Chondrocyte (in vitro differentiated cells): ENCODE results near the gene SULF2. TPM values are rescaled to one million over a fixed set of nuclear protein-coding genes. Genes with fewer than 3 reads are reported as not detected.

Experiments used
- DNase-seq: peaks from one replicate; pipeline ENCODE4 v3.0.0; 2021; ENCODE audit warnings: mixed read lengths, low spot score
- H3K27ac Mint-ChIP-seq: one replicate; pipeline ENCODE4 v1.8.0; 2021; ENCODE audit warnings: mild to moderate bottlenecking, moderate library complexity, mixed read lengths; ENCODE audit not compliant: unreplicated experiment
- H3K27me3 Mint-ChIP-seq: 2 replicates; pipeline ENCODE4 v1.8.0; 2021; ENCODE audit warnings: low read depth, mixed read lengths
- H3K36me3 Mint-ChIP-seq: 2 replicates; pipeline ENCODE4 v1.8.0; 2021; ENCODE audit warnings: low read depth, mixed read lengths
- H3K4me1 Mint-ChIP-seq: 2 replicates; pipeline ENCODE4 v1.8.0; 2021; ENCODE audit warnings: low read depth, mild to moderate bottlenecking, mixed read lengths
- H3K4me3 Mint-ChIP-seq: one replicate; pipeline ENCODE4 v1.8.0; 2021; ENCODE audit warnings: mild to moderate bottlenecking, moderate library complexity, mixed read lengths; ENCODE audit not compliant: unreplicated experiment
- H3K9me3 Mint-ChIP-seq: 2 replicates; pipeline ENCODE4 v1.8.0; 2021; ENCODE audit warnings: low read depth, mixed read lengths
- CTCF ChIP-seq: fragments of 200-600 bp; sonication (generic); IDR thresholded peaks from 2 replicates; pipeline ENCODE4 v1.5.0; 2021; ENCODE audit warnings: antibody characterized with exemption, mild to moderate bottlenecking, moderate library complexity
- total RNA-seq: library from RNA; stranded (reverse); gene quantifications from 3 replicates; pipeline ENCODE4 v1.2.1, GENCODE V29; 2021

The SULF2 gene
- total RNA-seq, 1 donor from 2014 or later, result 82.4 TPM

DNA sequence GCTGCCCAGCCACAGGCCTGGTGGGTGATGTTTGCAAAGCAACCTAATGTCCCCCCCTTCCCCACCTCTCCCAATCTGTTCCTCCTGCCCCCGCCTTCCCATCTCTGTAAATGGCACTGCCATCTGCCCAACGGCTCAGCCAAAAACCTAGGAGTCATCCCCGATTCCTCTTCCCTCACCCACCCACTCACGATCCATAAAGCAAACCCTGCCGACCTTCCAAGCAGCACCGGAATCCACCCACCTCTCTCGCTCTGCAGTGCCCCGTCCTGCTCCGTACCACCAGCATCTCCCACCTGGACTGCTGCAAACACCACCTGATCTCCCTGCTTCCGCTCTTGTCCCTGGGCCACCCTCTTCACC, 37.6 kb downstream of the SULF2 start:
- no peak for DNase-seq
- TF ChIP-seq CTCF, result no peak
- peaks cover 26% of the 10 kb centered on the region for H3K4me1 Mint-ChIP-seq
- no peak overlapping the region for H3K27ac Mint-ChIP-seq
- H3K4me3 Mint-ChIP-seq, result no peak overlapping the region
- no peaks in the 10 kb centered on the region for H3K27me3 Mint-ChIP-seq
- no peaks in the 10 kb centered on the region for H3K9me3 Mint-ChIP-seq
- H3K36me3 Mint-ChIP-seq, result peaks cover 7% of the 10 kb centered on the region

GRCh38 chr20:47744803-47745202, 40.5 kb downstream of the SULF2 start:
- H3K4me1 Mint-ChIP-seq, result peaks cover 16% of the 10 kb centered on the region
- H3K27me3 Mint-ChIP-seq, result peaks cover 4% of the 10 kb centered on the region

GRCh38 chr20:47743671-47744070, 41.6 kb downstream of the SULF2 start:
- DNase-seq, result no peak
- Mint-ChIP-seq H3K4me1 (peaks cover 5% of the 10 kb centered on the region), H3K4me3 (no peak overlapping the region), H3K36me3 (peaks cover 9% of the 10 kb centered on the region), H3K27me3 (peaks cover 6% of the 10 kb centered on the region), H3K27ac (no peak overlapping the region), H3K9me3 (no peaks in the 10 kb centered on the region)
- TF ChIP-seq CTCF, result no peak

More at GRCh38 chr20:47744803-47745202, 40.5 kb downstream of the SULF2 start:
- TF ChIP-seq CTCF, result no peak
- Mint-ChIP-seq H3K4me3 (no peak overlapping the region), H3K36me3 (peaks cover 5% of the 10 kb centered on the region), H3K27ac (no peak overlapping the region), H3K9me3 (no peaks in the 10 kb centered on the region)
- DNase-seq, result no peak

DNA sequence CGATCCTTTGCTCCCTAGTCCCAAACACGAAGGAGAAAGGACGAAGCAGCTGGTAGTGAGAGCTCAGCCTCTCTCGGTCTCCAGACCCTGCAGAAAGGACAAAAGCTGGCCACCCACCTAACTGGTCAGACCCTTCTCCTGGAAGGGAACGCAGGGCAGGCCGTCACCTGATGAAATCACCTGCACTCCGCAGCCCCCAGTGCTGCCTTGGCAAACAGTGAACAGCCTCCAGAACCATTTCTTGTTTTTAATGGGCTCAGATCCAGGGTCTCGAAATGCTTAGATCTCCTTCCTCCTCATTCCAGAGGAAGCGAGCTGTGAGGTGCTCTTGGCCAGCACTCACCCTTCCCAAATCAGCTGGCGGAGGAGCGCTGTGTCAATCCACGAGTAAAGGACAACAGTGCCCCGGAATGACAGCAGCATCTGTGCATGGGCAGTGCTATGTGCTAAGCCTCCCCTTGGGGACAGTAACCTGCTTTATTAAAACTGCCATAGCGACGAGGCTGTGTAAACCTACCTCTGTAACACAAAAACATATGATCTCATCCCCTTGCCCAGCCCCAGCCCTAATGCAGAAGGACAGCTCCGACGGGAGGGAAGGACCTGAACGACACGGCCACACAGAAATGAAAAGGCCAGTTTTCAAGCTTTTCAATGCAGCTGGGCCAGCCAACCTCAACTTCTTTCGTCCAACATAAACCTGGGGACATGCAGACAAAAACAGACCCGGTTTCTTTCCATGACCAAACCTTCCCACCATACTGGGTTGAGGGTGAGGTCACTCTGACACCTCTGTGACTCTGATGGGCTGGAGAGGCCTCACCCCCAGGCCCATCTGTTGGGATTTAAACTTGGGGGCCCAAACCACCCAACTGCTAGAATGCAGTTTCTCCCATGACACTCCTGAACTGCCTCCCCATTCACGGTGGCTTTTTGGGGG, 43.3 kb downstream of the SULF2 start:
- peaks cover 8% of the 10 kb centered on the region for H3K36me3 Mint-ChIP-seq
- peaks cover 4% of the 10 kb centered on the region for H3K4me1 Mint-ChIP-seq
- H3K9me3 Mint-ChIP-seq, result no peaks in the 10 kb centered on the region
- H3K27ac Mint-ChIP-seq, result no peak overlapping the region
- no peak for TF ChIP-seq CTCF
- H3K4me3 Mint-ChIP-seq, result no peak overlapping the region
- DNase-seq, result no peak
- H3K27me3 Mint-ChIP-seq, result peaks cover 6% of the 10 kb centered on the region

DNA sequence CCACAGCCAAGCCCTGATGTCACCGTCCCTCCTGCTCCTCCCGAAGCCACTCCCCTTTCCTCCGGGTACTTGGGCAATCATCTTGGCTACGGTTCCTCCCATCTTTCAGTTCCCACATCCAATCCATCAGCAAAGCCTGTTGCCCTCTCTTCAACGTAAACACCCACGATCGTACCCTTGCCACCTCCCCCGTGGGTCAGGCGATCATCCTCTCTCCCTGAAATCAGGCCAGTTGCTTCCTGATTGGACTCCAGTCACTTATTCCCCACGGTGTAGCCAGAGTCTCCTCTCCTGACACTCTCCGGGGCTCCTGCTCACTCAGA, 44.5 kb downstream of the SULF2 start:
- H3K27me3 Mint-ChIP-seq, result peaks cover 6% of the 10 kb centered on the region
- H3K4me1 Mint-ChIP-seq, result peaks cover 4% of the 10 kb centered on the region
- no peak for TF ChIP-seq CTCF
- H3K4me3 Mint-ChIP-seq, result no peak overlapping the region
- H3K9me3 Mint-ChIP-seq, result no peaks in the 10 kb centered on the region
- peaks cover 8% of the 10 kb centered on the region for H3K36me3 Mint-ChIP-seq
- peak overlapping the region; percentile 2 for H3K27ac Mint-ChIP-seq
- no peak for DNase-seq
